IMR-90 (cell line): Measurements from ENCODE around the gene TRAF1. TPM values are rescaled to one million over a fixed set of nuclear protein-coding genes. Genes with fewer than 3 reads are reported as not detected.
A peak's percentile ranks its signal among the peaks of the same experiment; 100 is the strongest.

Experiments used
- ATAC-seq: fragments of 200-7000 bp; cut with Tn5 transposase; 2 replicates; pipeline ENCODE4 v1.9.1; 2020; ENCODE audit warnings: low read depth, mild to moderate bottlenecking, moderate library complexity
- BruUV-seq: library from RNA; stranded (reverse); fragments of 400-500 nt; replicated peaks from 2 replicates; lab custom pipeline; 2021; lab: Mats Ljungman, UMichigan
- CTCF ChIA-PET: fragments of 300-600 bp; formaldehyde crosslinking; extraction: SDS; loops from one replicate; lab custom pipeline; 2021; ENCODE audit warnings: antibody characterized with exemption; lab: Yijun Ruan, JAX
- POLR2A ChIA-PET: fragments of 300-600 bp; sonication (Branson Sonifier 250); formaldehyde crosslinking; loops from one replicate; lab custom pipeline; 2022; ENCODE audit warnings: antibody characterized with exemption; ENCODE audit not compliant: unreplicated experiment; lab: Charles Lee
- DNase-seq: peaks from one replicate; pipeline ENCODE4 v3.0.0; 2013
- H2AFZ ChIP-seq: replicated peaks from 2 replicates; pipeline ENCODE3; 2013; ENCODE audit warnings: low read length, mild to moderate bottlenecking; ENCODE audit not compliant: poor library complexity
- H2AK5ac ChIP-seq: 2 replicates; pipeline ENCODE4 v1.6.1; 2013; ENCODE audit warnings: low read depth, low read length, inconsistent platforms
- H2AK9ac ChIP-seq: replicated peaks from 2 replicates; pipeline ENCODE3; 2013; ENCODE audit warnings: mild to moderate bottlenecking, low read depth, low read length, moderate library complexity; ENCODE audit not compliant: poor library complexity
- H2BK120ac ChIP-seq: 2 replicates; pipeline ENCODE4 v1.6.1; 2013; ENCODE audit warnings: low read depth, low read length, inconsistent platforms
- H2BK15ac ChIP-seq: 3 replicates; pipeline ENCODE4 v1.6.1; 2013; ENCODE audit warnings: low read depth, low read length, inconsistent platforms
- H2BK20ac ChIP-seq: 2 replicates; pipeline ENCODE4 v1.6.1; 2013; ENCODE audit warnings: low read depth, mild to moderate bottlenecking, inconsistent platforms, low read length, moderate library complexity
- H2BK5ac ChIP-seq: 2 replicates; pipeline ENCODE4 v1.6.1; 2013; ENCODE audit warnings: mild to moderate bottlenecking, low read depth, low read length, inconsistent platforms; ENCODE audit not compliant: poor library complexity, severe bottlenecking
- H3K14ac ChIP-seq: replicated peaks from 2 replicates; pipeline ENCODE4 v1.6.1; 2013; ENCODE audit warnings: low read depth, low read length, inconsistent platforms
- H3K18ac ChIP-seq: 2 replicates; pipeline ENCODE4 v1.6.1; 2013; ENCODE audit warnings: low read depth, low read length, control low read depth
- H3K23ac ChIP-seq: 2 replicates; pipeline ENCODE4 v1.6.1; 2013; ENCODE audit warnings: low read depth, low read length, inconsistent platforms
- H3K27ac ChIP-seq: 2 replicates; pipeline ENCODE4 v1.5.1; 2013; ENCODE audit warnings: mild to moderate bottlenecking, control low read depth, low read length; ENCODE audit not compliant: insufficient read depth
- H3K27me3 ChIP-seq: 2 replicates; pipeline ENCODE4 v1.6.1; 2013; ENCODE audit warnings: low read length; ENCODE audit not compliant: control insufficient read depth, insufficient read depth
- H3K36me3 ChIP-seq: 2 replicates; pipeline ENCODE4 v1.6.1; 2013; ENCODE audit warnings: low read length, mixed read lengths; ENCODE audit not compliant: control insufficient read depth, insufficient read depth
- H3K4ac ChIP-seq: 2 replicates; pipeline ENCODE4 v1.6.1; 2013; ENCODE audit warnings: low read depth, low read length, inconsistent platforms
- H3K4me1 ChIP-seq: 2 replicates; pipeline ENCODE4 v1.6.1; 2013; ENCODE audit warnings: low read length, mixed read lengths; ENCODE audit not compliant: control insufficient read depth, insufficient read depth
- H3K4me2 ChIP-seq: 2 replicates; pipeline ENCODE4 v1.6.1; 2013; ENCODE audit warnings: low read depth, mild to moderate bottlenecking, control low read depth, low read length, moderate library complexity
- H3K4me3 ChIP-seq: 2 replicates; pipeline ENCODE4 v1.5.1; 2013; ENCODE audit warnings: low read depth, mild to moderate bottlenecking, control low read depth, low read length, moderate library complexity; ENCODE audit not compliant: insufficient read depth
- H3K56ac ChIP-seq: 2 replicates; pipeline ENCODE4 v1.6.1; 2013; ENCODE audit warnings: low read length, inconsistent platforms; ENCODE audit not compliant: insufficient read depth; ENCODE audit errors: extremely low read depth
- H3K79me1 ChIP-seq, 2 experiments: 2 replicates each; pipeline ENCODE4 v1.6.1; 2013; ENCODE audit warnings: low read length in 2 of 2, inconsistent platforms in 1 of 2, low read depth in 1 of 2
- H3K9ac ChIP-seq: 2 replicates; pipeline ENCODE4 v1.6.1; 2013; ENCODE audit warnings: low read depth, low read length, control low read depth
- H3K9me1 ChIP-seq: 2 replicates; pipeline ENCODE4 v1.6.1; 2013; ENCODE audit warnings: low read length, inconsistent platforms; ENCODE audit not compliant: insufficient read depth
- H3K9me3 ChIP-seq: 2 replicates; pipeline ENCODE4 v1.6.1; 2013; ENCODE audit warnings: low read length; ENCODE audit not compliant: control insufficient read depth, insufficient read depth
- H4K20me1 ChIP-seq: 2 replicates; pipeline ENCODE4 v1.6.1; 2013; ENCODE audit warnings: low read length, inconsistent platforms; ENCODE audit not compliant: insufficient read depth
- H4K5ac ChIP-seq: 2 replicates; pipeline ENCODE4 v1.6.1; 2013; ENCODE audit warnings: mild to moderate bottlenecking, low read depth, low read length, control low read depth
- H4K8ac ChIP-seq, 2 experiments: 2 replicates each; pipeline ENCODE4 v1.6.1; 2013; ENCODE audit warnings: low read depth in 2 of 2, low read length in 2 of 2, control low read depth in 1 of 2, inconsistent platforms in 1 of 2
- H4K91ac ChIP-seq: 2 replicates; pipeline ENCODE4 v1.6.1; 2013; ENCODE audit warnings: low read depth, low read length, inconsistent platforms; ENCODE audit not compliant: insufficient read depth
- CHD1 ChIP-seq: IDR thresholded peaks from 2 replicates; pipeline ENCODE4 v1.6.1; 2012; ENCODE audit warnings: low read depth, low read length, improper control_type of control experiment
- SMC3 ChIP-seq: fragments of 150-350 bp; IDR thresholded peaks from 2 replicates; pipeline ENCODE4 v1.6.1; 2016; ENCODE audit warnings: low read depth, mild to moderate bottlenecking, antibody characterized with exemption, low read length, moderate library complexity
- WGBS, 2 experiments: methylation state at CpG; one replicate each; pipeline versions ENCODE4 v1.1.5 to v1.1.7; 2013; ENCODE audit warnings: missing lambda C conversion rate in 2 of 2; ENCODE audit not compliant: insufficient read length in 1 of 2; ENCODE audit errors: extremely low coverage in 2 of 2; 5-methylcytosine and 5-hydroxymethylcytosine counted together
- dilution Hi-C: fragments of 300-500 bp; cut with HindIII; formaldehyde crosslinking; loops from one replicate; pipeline ENCODE4 v1.14.3; 2018; ENCODE audit warnings: low sequenced_read_pairs; ENCODE audit not compliant: unreplicated experiment
- in situ Hi-C: fragments of 300-500 bp; cut with MboI; formaldehyde crosslinking; loops from 3 replicates; pipeline ENCODE4 v1.14.3; 2019; ENCODE audit warnings: low sequenced_read_pairs, inconsistent platforms, mixed read lengths
- intact Hi-C: fragments of 100-400 bp; cut with micrococcal nuclease; formaldehyde crosslinking; loops from 2 replicates; pipeline ENCODE4 v1.10.0; 2022
- polyA plus RNA-seq, 3 experiments: library from polyadenylated mRNA; depleted of rRNA; stranded (reverse); fragments of >200 nt; gene quantifications; 2 replicates each; pipeline ENCODE4 v1.2.3, GENCODE V29; 2012; ENCODE audit warnings: low replicate concordance in 1 of 3
- total RNA-seq: library from RNA; depleted of rRNA; stranded (reverse); fragments of >200 nt; gene quantifications from 2 replicates; pipeline ENCODE4 v1.2.3, GENCODE V29; 2012
- TF ChIP-seq, protein P1 (sequence below): fragments of 150-350 bp; IDR thresholded peaks from 2 replicates; pipeline ENCODE4 v1.6.1; 2016; ENCODE audit warnings: low read depth, mild to moderate bottlenecking, low read length, moderate library complexity, borderline replicate concordance

TRAF1 gene
- total and polyA plus RNA-seq, 2 of the 4 experiments (the other 2 are of a cell fraction): 3.9 to 4.1 TPM

DNA sequence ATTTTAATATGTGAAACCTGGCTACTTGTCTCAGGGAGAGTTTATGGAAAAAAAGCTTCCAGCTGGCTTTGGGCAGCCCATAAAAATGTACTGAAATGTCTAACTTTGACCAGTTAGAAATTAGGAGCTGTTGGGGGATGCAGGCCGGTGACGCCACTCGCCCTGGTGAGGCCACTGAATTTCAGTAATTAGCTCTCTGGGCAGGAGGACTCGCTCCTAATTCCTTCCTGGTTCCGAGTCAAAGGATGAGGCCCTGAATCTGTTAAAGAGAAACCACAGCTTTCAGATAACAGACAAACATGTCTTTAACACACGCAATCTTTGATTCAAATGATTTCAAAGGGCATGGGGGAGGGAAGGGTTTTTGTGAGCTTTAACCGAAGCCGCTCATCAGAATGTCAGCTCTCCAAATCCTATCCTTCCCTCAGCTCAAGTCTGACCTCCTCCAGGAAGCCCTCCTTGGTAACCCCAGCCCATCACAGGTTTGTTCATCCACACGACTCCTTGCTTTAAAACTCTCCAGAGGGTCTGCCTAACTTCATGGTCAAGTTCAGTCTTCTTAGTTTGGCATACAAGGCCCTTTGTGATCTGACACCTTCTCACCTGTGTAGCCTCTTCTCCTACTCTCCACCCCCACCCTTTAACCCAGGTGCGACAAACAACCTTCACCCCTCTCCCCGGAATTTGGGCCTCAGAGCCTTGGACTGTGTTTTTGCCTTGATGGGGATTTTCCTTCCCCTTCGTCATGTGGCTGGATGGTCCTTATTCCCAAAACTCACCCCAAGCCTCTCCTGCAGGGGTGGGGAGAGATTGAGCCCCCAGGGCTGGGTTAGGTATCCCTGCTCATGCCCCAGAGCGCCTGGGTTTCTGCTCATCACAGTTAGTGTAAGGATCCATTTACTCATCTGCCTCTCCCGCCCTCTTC, 36.0 kb downstream of the TRAF1 start:
- no peak for DNase-seq
- H3K4me3 ChIP-seq: no peak overlapping the region
- CTCF ChIA-PET: interaction anchor here (0.7 to 0.9 kb wide), 2 partner anchors 18 to 26 kb away, joined by 3 read pairs; no protein-coding TSS in a partner anchor

More for the DNA sequence above, 36.0 kb downstream of the TRAF1 start:
- no peaks in the 10 kb centered on the region for H3K9me3 ChIP-seq
- no TSS peak for BruUV-seq
- no peak overlapping the region for H2BK20ac ChIP-seq
- no peak overlapping the region for H2BK5ac ChIP-seq
- H3K27me3 ChIP-seq: peaks cover 2% of the 10 kb centered on the region; the same call in 1 of the 2 replicates
- POLR2A ChIA-PET: no interaction called here
- H2BK120ac ChIP-seq: no peak overlapping the region
- H2BK15ac ChIP-seq: no peak overlapping the region
- intact Hi-C loops: no loop called here
- no peaks in the 10 kb centered on the region for H3K36me3 ChIP-seq
- H3K4me1 ChIP-seq: peaks cover 4% of the 10 kb centered on the region; the same call in 1 of the 2 replicates
- in situ Hi-C loops: no loop called here
- 92% methylated on average over 4 of the region's 14 CpGs; no CpG with 5 or more reads in 1 of the 2 experiments for WGBS, 2 experiments
- TF ChIP-seq CHD1 (no peak), SMC3 (no peak)
- TF ChIP-seq, protein P1, sequence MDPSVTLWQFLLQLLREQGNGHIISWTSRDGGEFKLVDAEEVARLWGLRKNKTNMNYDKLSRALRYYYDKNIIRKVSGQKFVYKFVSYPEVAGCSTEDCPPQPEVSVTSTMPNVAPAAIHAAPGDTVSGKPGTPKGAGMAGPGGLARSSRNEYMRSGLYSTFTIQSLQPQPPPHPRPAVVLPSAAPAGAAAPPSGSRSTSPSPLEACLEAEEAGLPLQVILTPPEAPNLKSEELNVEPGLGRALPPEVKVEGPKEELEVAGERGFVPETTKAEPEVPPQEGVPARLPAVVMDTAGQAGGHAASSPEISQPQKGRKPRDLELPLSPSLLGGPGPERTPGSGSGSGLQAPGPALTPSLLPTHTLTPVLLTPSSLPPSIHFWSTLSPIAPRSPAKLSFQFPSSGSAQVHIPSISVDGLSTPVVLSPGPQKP: no peak
- H3K14ac ChIP-seq: 0 out of 2 replicates have a peak overlapping the region, but pooled peaks have one; percentile 11
- no peak for ATAC-seq
- no peak overlapping the region for H2AK9ac ChIP-seq
- no peak overlapping the region for H4K91ac ChIP-seq
- no peak overlapping the region for H3K56ac ChIP-seq
- no peak overlapping the region for H3K18ac ChIP-seq
- H3K23ac ChIP-seq: no peak overlapping the region
- H3K9me1 ChIP-seq: 0 out of 2 replicates have a peak, but pooled peaks cover 3% of the 10 kb centered on the region
- H3K79me1 ChIP-seq: no peaks in the 10 kb centered on the region
- H2AFZ ChIP-seq: no peak overlapping the region
- no peak overlapping the region for H3K27ac ChIP-seq
- no peak overlapping the region for H3K4ac ChIP-seq
- no peak overlapping the region for H4K8ac ChIP-seq
- H4K20me1 ChIP-seq: no peaks in the 10 kb centered on the region; the same call in 1 of the 2 replicates
- H2AK5ac ChIP-seq: no peak overlapping the region; the same call in 1 of the 2 replicates
- no peak overlapping the region for H3K9ac ChIP-seq
- no peak overlapping the region for H4K5ac ChIP-seq
- dilution Hi-C loops: no loop called here
- no peak overlapping the region for H3K4me2 ChIP-seq
